HEK293 (cell line): ENCODE measurements around the gene ANO6.

Source experiments
- CTCF ChIA-PET: fragments of 350-600 bp; formaldehyde crosslinking; extraction: SDS; loops from one replicate; lab custom pipeline; 2021; ENCODE audit warnings: antibody characterized with exemption; lab: Yijun Ruan, JAX
- POLR2A ChIA-PET: fragments of 300-600 bp; formaldehyde crosslinking; extraction: SDS; loops from one replicate; lab custom pipeline; 2020; ENCODE audit warnings: antibody characterized with exemption, inconsistent platforms; lab: Yijun Ruan, JAX
- H3K27ac ChIP-seq: fragments of 200-500 bp; sonication (Bioruptor generic); 2 replicates; pipeline ENCODE4 v1.5.1; 2014; ENCODE audit warnings: low read depth, low read length, control low read depth, inconsistent platforms; ENCODE audit errors: extremely low read depth
- H3K36me3 ChIP-seq, 2 experiments: fragments of 200-500 bp in 1 of 2; sonication (Bioruptor generic) in 1 of 2; 1 replicate in 1 of 2; 2 replicates in 1 of 2; pipeline ENCODE4 v1.5.1; 2014 to 2017; ENCODE audit warnings: inconsistent platforms in 2 of 2, low read length in 2 of 2; ENCODE audit not compliant: control insufficient read depth in 2 of 2, insufficient read depth in 1 of 2
- H3K4me1 ChIP-seq: fragments of 200-500 bp; sonication (Bioruptor generic); 2 replicates; pipeline ENCODE4 v1.5.1; 2014; ENCODE audit warnings: mild to moderate bottlenecking, low read length, inconsistent platforms; ENCODE audit not compliant: control insufficient read depth, insufficient read depth
- H3K4me3 ChIP-seq: 2 replicates; pipeline ENCODE4 v1.5.1; 2011; ENCODE audit warnings: low read depth, mild to moderate bottlenecking, control low read depth, low read length, moderate library complexity
- H3K9me3 ChIP-seq: fragments of 200-500 bp; sonication (Bioruptor generic); 2 replicates; pipeline ENCODE4 v1.5.1; 2014; ENCODE audit warnings: low read depth, low read length, inconsistent platforms; ENCODE audit not compliant: control insufficient read depth, insufficient read depth
- KLF1 ChIP-seq: fragments of 450-650 bp; formaldehyde crosslinking; IDR thresholded peaks from 2 replicates; pipeline ENCODE4 v1.5.1; 2016; ENCODE audit warnings: missing biosample characterization, missing genetic modification characterization
- ZBTB21 ChIP-seq: fragments of 450-650 bp; formaldehyde crosslinking; IDR thresholded peaks from 2 replicates; pipeline ENCODE4 v1.5.1; 2017; ENCODE audit warnings: missing biosample characterization, missing genetic modification characterization
- ZIC2 ChIP-seq: fragments of 450-650 bp; formaldehyde crosslinking; IDR thresholded peaks from 2 replicates; pipeline ENCODE4 v1.5.1; 2016; ENCODE audit warnings: missing biosample characterization, missing genetic modification characterization
- ZNF132 ChIP-seq: fragments of 450-650 bp; formaldehyde crosslinking; IDR thresholded peaks from 2 replicates; pipeline ENCODE4 v1.5.1; 2017; ENCODE audit warnings: missing biosample characterization, missing genetic modification characterization, borderline replicate concordance
- ZNF146 ChIP-seq: fragments of 450-650 bp; formaldehyde crosslinking; IDR thresholded peaks from 2 replicates; pipeline ENCODE4 v1.5.1; 2016; ENCODE audit warnings: missing biosample characterization, missing genetic modification characterization
- ZNF155 ChIP-seq: fragments of 450-650 bp; formaldehyde crosslinking; IDR thresholded peaks from 2 replicates; pipeline ENCODE4 v1.5.1; 2016; ENCODE audit warnings: missing biosample characterization, missing genetic modification characterization
- ZNF174 ChIP-seq: fragments of 450-650 bp; formaldehyde crosslinking; IDR thresholded peaks from 2 replicates; pipeline ENCODE4 v1.5.0; 2017; ENCODE audit warnings: missing biosample characterization, mild to moderate bottlenecking, missing genetic modification characterization
- ZNF211 ChIP-seq: fragments of 450-650 bp; formaldehyde crosslinking; IDR thresholded peaks from 2 replicates; pipeline ENCODE4 v1.5.1; 2016; ENCODE audit warnings: low read depth, missing biosample characterization, missing genetic modification characterization
- ZNF302 ChIP-seq: fragments of 450-650 bp; formaldehyde crosslinking; IDR thresholded peaks from 2 replicates; pipeline ENCODE4 v1.5.1; 2016; ENCODE audit warnings: missing biosample characterization, missing genetic modification characterization, low read depth
- ZNF366 ChIP-seq: fragments of 450-650 bp; formaldehyde crosslinking; conservative IDR thresholded peaks from 2 replicates; pipeline ENCODE4 v1.5.1; 2016; ENCODE audit warnings: missing biosample characterization, missing genetic modification characterization
- ZNF561 ChIP-seq: fragments of 450-650 bp; IDR thresholded peaks from 2 replicates; pipeline ENCODE4 v1.5.1; 2018; ENCODE audit warnings: missing biosample characterization, missing genetic modification characterization, borderline replicate concordance
- ZNF830 ChIP-seq: fragments of 450-650 bp; IDR thresholded peaks from 2 replicates; pipeline ENCODE4 v1.5.0; 2018; ENCODE audit warnings: missing biosample characterization, missing genetic modification characterization, low read depth, mild to moderate bottlenecking, moderate library complexity
- ZNF843 ChIP-seq: fragments of 450-650 bp; formaldehyde crosslinking; IDR thresholded peaks from 2 replicates; pipeline ENCODE4 v1.5.1; 2016; ENCODE audit warnings: missing biosample characterization, missing genetic modification characterization
- ZSCAN30 ChIP-seq: fragments of 450-650 bp; IDR thresholded peaks from 2 replicates; pipeline ENCODE4 v1.5.1; 2018; ENCODE audit warnings: missing biosample characterization, mild to moderate bottlenecking, missing genetic modification characterization, moderate library complexity
- TF ChIP-seq, protein P1 (sequence below): fragments of 450-650 bp; formaldehyde crosslinking; IDR thresholded peaks from 2 replicates; pipeline ENCODE4 v1.5.1; 2016; ENCODE audit warnings: missing biosample characterization, missing genetic modification characterization, borderline replicate concordance
- TF ChIP-seq, protein P2 (sequence below): fragments of 450-650 bp; formaldehyde crosslinking; IDR thresholded peaks from 2 replicates; pipeline ENCODE4 v1.5.1; 2016; ENCODE audit warnings: missing biosample characterization, missing genetic modification characterization
- TF ChIP-seq, protein P3 (sequence below): fragments of 450-650 bp; formaldehyde crosslinking; IDR thresholded peaks from 2 replicates; pipeline ENCODE4 v1.5.1; 2016; ENCODE audit warnings: missing biosample characterization, missing genetic modification characterization
- TF ChIP-seq, protein P4 (sequence below): fragments of 450-650 bp; formaldehyde crosslinking; IDR thresholded peaks from 2 replicates; pipeline ENCODE4 v1.5.1; 2016; ENCODE audit warnings: missing biosample characterization, missing genetic modification characterization
- TF ChIP-seq, protein P5 (sequence below): fragments of 450-650 bp; formaldehyde crosslinking; IDR thresholded peaks from 2 replicates; pipeline ENCODE4 v1.5.1; 2016; ENCODE audit warnings: missing biosample characterization, missing genetic modification characterization
- TF ChIP-seq, protein P6 (sequence below): fragments of 450-650 bp; formaldehyde crosslinking; IDR thresholded peaks from 2 replicates; pipeline ENCODE4 v1.5.1; 2016; ENCODE audit warnings: missing biosample characterization, missing genetic modification characterization

ANO6 gene

DNA sequence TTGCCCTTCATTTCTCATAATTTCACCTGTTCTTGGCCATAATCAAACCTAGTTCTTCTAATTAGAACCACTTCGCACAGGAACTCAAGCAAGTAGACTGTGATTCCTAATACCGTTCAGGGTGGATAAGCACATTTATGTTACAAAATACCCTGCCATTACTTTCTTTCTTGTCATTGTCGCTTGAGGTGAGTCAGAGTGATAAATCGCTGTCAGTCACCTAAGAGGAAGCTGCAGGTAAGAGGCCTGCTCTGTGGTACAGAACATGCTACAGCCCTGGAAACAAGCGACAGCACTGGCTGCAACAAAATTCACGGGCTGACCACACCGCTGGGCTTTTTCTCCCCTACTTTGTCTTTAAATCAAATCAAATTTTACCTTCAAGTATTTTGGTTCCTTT lies 218.2 kb downstream of the ANO6 start:
- CTCF ChIA-PET, result interaction anchor here (1.2 kb wide), 1 partner anchor 165 kb away, joined by 3 read pairs; no protein-coding TSS in a partner anchor
- TF ChIP-seq ZSCAN30 (tag by site-specific recombination) (no peak), ZNF132 (tag by site-specific recombination) (no peak), ZNF302 (tag by site-specific recombination) (no peak), ZNF830 (no peak), ZNF561 (tag by site-specific recombination) (no peak), KLF1 (tag by site-specific recombination) (no peak), ZNF211 (tag by site-specific recombination) (no peak), ZBTB21 (tag by site-specific recombination) (no peak), ZIC2 (tag by site-specific recombination) (no peak), ZNF155 (tag by site-specific recombination) (no peak), ZNF146 (no peak)
- TF ChIP-seq, protein P1, sequence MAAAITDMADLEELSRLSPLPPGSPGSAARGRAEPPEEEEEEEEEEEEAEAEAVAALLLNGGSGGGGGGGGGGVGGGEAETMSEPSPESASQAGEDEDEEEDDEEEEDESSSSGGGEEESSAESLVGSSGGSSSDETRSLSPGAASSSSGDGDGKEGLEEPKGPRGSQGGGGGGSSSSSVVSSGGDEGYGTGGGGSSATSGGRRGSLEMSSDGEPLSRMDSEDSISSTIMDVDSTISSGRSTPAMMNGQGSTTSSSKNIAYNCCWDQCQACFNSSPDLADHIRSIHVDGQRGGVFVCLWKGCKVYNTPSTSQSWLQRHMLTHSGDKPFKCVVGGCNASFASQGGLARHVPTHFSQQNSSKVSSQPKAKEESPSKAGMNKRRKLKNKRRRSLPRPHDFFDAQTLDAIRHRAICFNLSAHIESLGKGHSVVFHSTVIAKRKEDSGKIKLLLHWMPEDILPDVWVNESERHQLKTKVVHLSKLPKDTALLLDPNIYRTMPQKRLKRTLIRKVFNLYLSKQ (tag by site-specific recombination), result no peak
- TF ChIP-seq, protein P2, sequence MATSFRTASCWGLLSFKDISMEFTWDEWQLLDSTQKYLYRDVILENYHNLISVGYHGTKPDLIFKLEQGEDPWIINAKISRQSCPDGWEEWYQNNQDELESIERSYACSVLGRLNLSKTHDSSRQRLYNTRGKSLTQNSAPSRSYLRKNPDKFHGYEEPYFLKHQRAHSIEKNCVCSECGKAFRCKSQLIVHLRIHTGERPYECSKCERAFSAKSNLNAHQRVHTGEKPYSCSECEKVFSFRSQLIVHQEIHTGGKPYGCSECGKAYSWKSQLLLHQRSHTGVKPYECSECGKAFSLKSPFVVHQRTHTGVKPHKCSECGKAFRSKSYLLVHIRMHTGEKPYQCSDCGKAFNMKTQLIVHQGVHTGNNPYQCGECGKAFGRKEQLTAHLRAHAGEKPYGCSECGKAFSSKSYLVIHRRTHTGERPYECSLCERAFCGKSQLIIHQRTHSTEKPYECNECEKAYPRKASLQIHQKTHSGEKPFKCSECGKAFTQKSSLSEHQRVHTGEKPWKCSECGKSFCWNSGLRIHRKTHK, result no peak
- TF ChIP-seq, protein P3, sequence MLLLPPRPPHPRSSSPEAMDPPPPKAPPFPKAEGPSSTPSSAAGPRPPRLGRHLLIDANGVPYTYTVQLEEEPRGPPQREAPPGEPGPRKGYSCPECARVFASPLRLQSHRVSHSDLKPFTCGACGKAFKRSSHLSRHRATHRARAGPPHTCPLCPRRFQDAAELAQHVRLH (tag by site-specific recombination), result no peak
- TF ChIP-seq, protein P4, sequence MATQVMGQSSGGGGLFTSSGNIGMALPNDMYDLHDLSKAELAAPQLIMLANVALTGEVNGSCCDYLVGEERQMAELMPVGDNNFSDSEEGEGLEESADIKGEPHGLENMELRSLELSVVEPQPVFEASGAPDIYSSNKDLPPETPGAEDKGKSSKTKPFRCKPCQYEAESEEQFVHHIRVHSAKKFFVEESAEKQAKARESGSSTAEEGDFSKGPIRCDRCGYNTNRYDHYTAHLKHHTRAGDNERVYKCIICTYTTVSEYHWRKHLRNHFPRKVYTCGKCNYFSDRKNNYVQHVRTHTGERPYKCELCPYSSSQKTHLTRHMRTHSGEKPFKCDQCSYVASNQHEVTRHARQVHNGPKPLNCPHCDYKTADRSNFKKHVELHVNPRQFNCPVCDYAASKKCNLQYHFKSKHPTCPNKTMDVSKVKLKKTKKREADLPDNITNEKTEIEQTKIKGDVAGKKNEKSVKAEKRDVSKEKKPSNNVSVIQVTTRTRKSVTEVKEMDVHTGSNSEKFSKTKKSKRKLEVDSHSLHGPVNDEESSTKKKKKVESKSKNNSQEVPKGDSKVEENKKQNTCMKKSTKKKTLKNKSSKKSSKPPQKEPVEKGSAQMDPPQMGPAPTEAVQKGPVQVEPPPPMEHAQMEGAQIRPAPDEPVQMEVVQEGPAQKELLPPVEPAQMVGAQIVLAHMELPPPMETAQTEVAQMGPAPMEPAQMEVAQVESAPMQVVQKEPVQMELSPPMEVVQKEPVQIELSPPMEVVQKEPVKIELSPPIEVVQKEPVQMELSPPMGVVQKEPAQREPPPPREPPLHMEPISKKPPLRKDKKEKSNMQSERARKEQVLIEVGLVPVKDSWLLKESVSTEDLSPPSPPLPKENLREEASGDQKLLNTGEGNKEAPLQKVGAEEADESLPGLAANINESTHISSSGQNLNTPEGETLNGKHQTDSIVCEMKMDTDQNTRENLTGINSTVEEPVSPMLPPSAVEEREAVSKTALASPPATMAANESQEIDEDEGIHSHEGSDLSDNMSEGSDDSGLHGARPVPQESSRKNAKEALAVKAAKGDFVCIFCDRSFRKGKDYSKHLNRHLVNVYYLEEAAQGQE (tag by site-specific recombination), result no peak

DNA sequence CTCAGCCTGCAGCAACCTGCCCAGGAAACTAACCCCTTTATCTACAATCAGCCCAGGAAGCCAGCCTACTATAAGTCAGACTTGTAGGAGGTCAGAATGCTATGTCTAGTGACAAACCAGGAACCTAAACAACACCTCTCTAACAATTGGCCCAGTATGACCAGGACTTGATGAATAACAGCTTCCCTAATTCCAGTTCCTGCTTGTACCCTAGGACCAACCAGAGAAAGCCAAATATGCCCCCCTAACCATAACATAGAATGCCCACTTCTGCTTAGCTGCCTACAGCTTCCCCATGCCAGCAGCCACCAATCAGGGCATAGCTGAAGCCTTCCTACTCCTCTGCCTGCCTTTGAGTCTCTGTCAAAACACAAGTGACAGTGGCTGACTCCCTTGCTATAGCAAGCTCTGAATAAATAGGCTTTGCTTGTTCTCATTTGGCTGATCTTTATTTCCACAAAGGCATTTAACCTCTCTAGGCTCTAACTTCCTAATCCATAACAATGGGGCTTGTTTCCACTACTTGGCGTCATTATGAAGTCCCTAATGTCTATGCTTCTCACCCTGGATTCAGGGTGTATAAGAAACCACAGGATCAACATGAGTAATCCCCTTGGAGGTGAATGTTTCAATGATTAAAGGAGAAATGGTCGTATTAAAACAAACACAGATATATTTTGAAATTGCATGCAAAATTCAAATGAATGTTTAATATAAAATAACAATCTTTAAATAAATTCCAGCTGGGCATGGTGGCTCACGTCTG lies 220.2 kb downstream of the ANO6 start:
- ChIA-PET POLR2A (no interaction called here), CTCF (interaction anchor here (0.7 kb wide), 1 partner anchor 31 kb away, joined by 4 read pairs; no protein-coding TSS in a partner anchor)
- no peaks in the 10 kb centered on the region for H3K9me3 ChIP-seq
- peaks cover 0 to 4% of the 10 kb centered on the region in 2 experiments; a peak in 1 of 3 replicates for H3K36me3 ChIP-seq
- no peak overlapping the region for H3K27ac ChIP-seq
- no peak overlapping the region for H3K4me3 ChIP-seq
- H3K4me1 ChIP-seq, result no peaks in the 10 kb centered on the region
- TF ChIP-seq, protein P5, sequence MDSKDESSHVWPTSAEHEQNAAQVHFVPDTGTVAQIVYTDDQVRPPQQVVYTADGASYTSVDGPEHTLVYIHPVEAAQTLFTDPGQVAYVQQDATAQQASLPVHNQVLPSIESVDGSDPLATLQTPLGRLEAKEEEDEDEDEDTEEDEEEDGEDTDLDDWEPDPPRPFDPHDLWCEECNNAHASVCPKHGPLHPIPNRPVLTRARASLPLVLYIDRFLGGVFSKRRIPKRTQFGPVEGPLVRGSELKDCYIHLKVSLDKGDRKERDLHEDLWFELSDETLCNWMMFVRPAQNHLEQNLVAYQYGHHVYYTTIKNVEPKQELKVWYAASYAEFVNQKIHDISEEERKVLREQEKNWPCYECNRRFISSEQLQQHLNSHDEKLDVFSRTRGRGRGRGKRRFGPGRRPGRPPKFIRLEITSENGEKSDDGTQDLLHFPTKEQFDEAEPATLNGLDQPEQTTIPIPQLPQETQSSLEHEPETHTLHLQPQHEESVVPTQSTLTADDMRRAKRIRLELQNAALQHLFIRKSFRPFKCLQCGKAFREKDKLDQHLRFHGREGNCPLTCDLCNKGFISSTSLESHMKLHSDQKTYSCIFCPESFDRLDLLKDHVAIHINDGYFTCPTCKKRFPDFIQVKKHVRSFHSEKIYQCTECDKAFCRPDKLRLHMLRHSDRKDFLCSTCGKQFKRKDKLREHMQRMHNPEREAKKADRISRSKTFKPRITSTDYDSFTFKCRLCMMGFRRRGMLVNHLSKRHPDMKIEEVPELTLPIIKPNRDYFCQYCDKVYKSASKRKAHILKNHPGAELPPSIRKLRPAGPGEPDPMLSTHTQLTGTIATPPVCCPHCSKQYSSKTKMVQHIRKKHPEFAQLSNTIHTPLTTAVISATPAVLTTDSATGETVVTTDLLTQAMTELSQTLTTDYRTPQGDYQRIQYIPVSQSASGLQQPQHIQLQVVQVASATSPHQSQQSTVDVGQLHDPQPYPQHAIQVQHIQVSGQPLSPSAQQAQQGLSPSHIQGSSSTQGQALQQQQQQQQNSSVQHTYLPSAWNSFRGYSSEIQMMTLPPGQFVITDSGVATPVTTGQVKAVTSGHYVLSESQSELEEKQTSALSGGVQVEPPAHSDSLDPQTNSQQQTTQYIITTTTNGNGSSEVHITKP (tag by site-specific recombination), result no peak
- no peak for TF ChIP-seq ZNF366 (tag by site-specific recombination)
- TF ChIP-seq ZNF843 (tag by site-specific recombination), result no peak
- no peak for TF ChIP-seq ZNF174 (tag by site-specific recombination)
- TF ChIP-seq, protein P6, sequence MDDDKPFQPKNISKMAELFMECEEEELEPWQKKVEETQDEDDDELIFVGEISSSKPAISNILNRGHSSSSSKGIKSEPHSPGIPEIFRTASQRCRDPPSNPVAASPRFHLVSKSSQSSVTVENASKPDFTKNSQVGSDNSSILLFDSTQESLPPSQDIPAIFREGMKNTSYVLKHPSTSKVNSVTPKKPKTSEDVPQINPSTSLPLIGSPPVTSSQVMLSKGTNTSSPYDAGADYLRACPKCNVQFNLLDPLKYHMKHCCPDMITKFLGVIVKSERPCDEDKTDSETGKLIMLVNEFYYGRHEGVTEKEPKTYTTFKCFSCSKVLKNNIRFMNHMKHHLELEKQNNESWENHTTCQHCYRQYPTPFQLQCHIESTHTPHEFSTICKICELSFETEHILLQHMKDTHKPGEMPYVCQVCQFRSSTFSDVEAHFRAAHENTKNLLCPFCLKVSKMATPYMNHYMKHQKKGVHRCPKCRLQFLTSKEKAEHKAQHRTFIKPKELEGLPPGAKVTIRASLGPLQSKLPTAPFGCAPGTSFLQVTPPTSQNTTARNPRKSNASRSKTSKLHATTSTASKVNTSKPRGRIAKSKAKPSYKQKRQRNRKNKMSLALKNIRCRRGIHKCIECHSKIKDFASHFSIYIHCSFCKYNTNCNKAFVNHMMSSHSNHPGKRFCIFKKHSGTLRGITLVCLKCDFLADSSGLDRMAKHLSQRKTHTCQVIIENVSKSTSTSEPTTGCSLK (tag by site-specific recombination), result no peak

More for the DNA sequence above, 218.2 kb downstream of the ANO6 start:
- Histone ChIP-seq H3K27ac (no peak overlapping the region), H3K4me1 (no peaks in the 10 kb centered on the region), H3K36me3 (peaks cover 0 to 4% of the 10 kb centered on the region in 2 experiments; a peak in 1 of 3 replicates), H3K9me3 (no peaks in the 10 kb centered on the region), H3K4me3 (no peak overlapping the region)
- POLR2A ChIA-PET, result no interaction called here
